Trophoblast cell (in vitro differentiated cells and primary cell): Measurements from ENCODE around the gene AGR3.

Source experiments
- DNase-seq, 2 donors: peaks; one replicate each; pipeline ENCODE4 v3.0.0-alpha.2; 2016
- H2AFZ ChIP-seq: 2 replicates; pipeline ENCODE4 v1.6.1; 2013; ENCODE audit warnings: low read length, moderate library complexity, mild to moderate bottlenecking; ENCODE audit not compliant: insufficient read depth, poor library complexity
- H2AK5ac ChIP-seq: 2 replicates; pipeline ENCODE4 v1.6.1; 2013; ENCODE audit warnings: mild to moderate bottlenecking, low read length
- H2BK120ac ChIP-seq: 2 replicates; pipeline ENCODE4 v1.6.1; 2013; ENCODE audit warnings: low read length, mild to moderate bottlenecking, moderate library complexity; ENCODE audit not compliant: insufficient read depth, poor library complexity
- H2BK12ac ChIP-seq: 2 replicates; pipeline ENCODE4 v1.6.1; 2013; ENCODE audit warnings: mild to moderate bottlenecking, low read length, moderate library complexity
- H2BK5ac ChIP-seq: 2 replicates; pipeline ENCODE4 v1.6.1; 2013; ENCODE audit warnings: low read length, low read depth, moderate library complexity, mild to moderate bottlenecking; ENCODE audit not compliant: poor library complexity
- H3K14ac ChIP-seq: 2 replicates; pipeline ENCODE4 v1.6.1; 2013; ENCODE audit warnings: mild to moderate bottlenecking, low read length
- H3K18ac ChIP-seq: 2 replicates; pipeline ENCODE4 v1.6.1; 2013; ENCODE audit warnings: mild to moderate bottlenecking, low read length
- H3K23ac ChIP-seq: 2 replicates; pipeline ENCODE4 v1.6.1; 2013; ENCODE audit warnings: low read length
- H3K27ac ChIP-seq: 2 replicates; pipeline ENCODE4 v1.5.1; 2013; ENCODE audit warnings: low read depth, mild to moderate bottlenecking, inconsistent platforms, low read length, moderate library complexity
- H3K27me3 ChIP-seq: 2 replicates; pipeline ENCODE4 v1.6.1; 2013; ENCODE audit warnings: inconsistent platforms, mild to moderate bottlenecking, low read length, moderate library complexity; ENCODE audit not compliant: insufficient read depth
- H3K36me3 ChIP-seq, 2 experiments: 1 replicate in 1 of 2; 2 replicates in 1 of 2; pipeline ENCODE4 v1.6.1; 2013; ENCODE audit warnings: low read length in 2 of 2, mild to moderate bottlenecking in 2 of 2, moderate library complexity in 1 of 2; ENCODE audit not compliant: insufficient read depth in 2 of 2, control insufficient read depth in 1 of 2
- H3K4ac ChIP-seq: 2 replicates; pipeline ENCODE4 v1.6.1; 2013; ENCODE audit warnings: low read depth, mild to moderate bottlenecking, low read length, moderate library complexity
- H3K4me1 ChIP-seq, 2 experiments: 1 replicate in 1 of 2; 2 replicates in 1 of 2; pipeline ENCODE4 v1.6.1; 2013; ENCODE audit warnings: low read length in 2 of 2, mild to moderate bottlenecking in 2 of 2, moderate library complexity in 1 of 2; ENCODE audit not compliant: insufficient read depth in 2 of 2, control insufficient read depth in 1 of 2
- H3K4me2 ChIP-seq: 2 replicates; pipeline ENCODE4 v1.6.1; 2013; ENCODE audit warnings: inconsistent platforms, mild to moderate bottlenecking, low read length, moderate library complexity
- H3K4me3 ChIP-seq: 2 replicates; pipeline ENCODE4 v1.5.1; 2013; ENCODE audit warnings: mild to moderate bottlenecking, low read depth, low read length, inconsistent platforms
- H3K79me1 ChIP-seq: one replicate; pipeline ENCODE4 v1.6.1; 2013; ENCODE audit warnings: low read length
- H3K79me2 ChIP-seq: 2 replicates; pipeline ENCODE4 v1.6.1; 2013; ENCODE audit warnings: low read length, mild to moderate bottlenecking; ENCODE audit not compliant: control insufficient read depth, insufficient read depth, poor library complexity
- H3K9ac ChIP-seq: 2 replicates; pipeline ENCODE4 v1.6.1; 2013; ENCODE audit warnings: mild to moderate bottlenecking, low read length
- H3K9me3 ChIP-seq: 2 replicates; pipeline ENCODE4 v1.6.1; 2013; ENCODE audit warnings: low read depth, mild to moderate bottlenecking, control low read depth, inconsistent platforms, low read length; ENCODE audit not compliant: insufficient read depth
- H4K12ac ChIP-seq: 2 replicates; pipeline ENCODE4 v1.6.1; 2013; ENCODE audit warnings: low read depth, mild to moderate bottlenecking, low read length, moderate library complexity
- H4K8ac ChIP-seq: 2 replicates; pipeline ENCODE4 v1.6.1; 2013; ENCODE audit warnings: low read depth, mild to moderate bottlenecking, low read length, moderate library complexity
- H4K91ac ChIP-seq: one replicate; pipeline ENCODE4 v1.6.1; 2013; ENCODE audit warnings: low read depth, mild to moderate bottlenecking, low read length, moderate library complexity
- WGBS: extraction: QIAGEN DNeasy Blood & Tissue Kit; methylation state at CpG from one replicate; pipeline ENCODE4 v1.1.7; 2013; ENCODE audit warnings: missing lambda C conversion rate; ENCODE audit not compliant: insufficient read length, insufficient coverage; ENCODE audit errors: extremely low coverage; 5-methylcytosine and 5-hydroxymethylcytosine counted together

The AGR3 gene

DNA sequence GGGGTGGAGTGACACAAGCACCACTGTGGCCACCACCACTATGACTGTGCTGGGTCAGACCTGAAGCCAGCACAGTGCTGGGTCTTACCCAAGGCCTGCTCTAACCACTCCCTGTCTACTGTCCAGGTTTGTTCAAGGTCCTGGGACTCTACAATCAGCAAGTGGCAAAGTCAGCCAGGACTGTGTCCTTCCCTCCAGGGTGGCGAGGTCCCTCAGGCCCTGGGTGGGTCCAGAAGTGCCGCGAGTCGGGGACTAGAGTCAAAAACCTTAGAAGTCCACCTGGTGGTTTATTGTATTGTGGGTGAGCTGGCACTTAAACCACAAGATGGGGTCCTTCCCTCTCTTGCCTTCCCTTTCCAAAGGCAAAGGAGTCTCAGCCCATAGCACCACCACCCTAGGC is 30.8 kb upstream of the AGR3 start:
- H3K18ac ChIP-seq, result peak overlapping the region; percentile 33
- H2BK120ac ChIP-seq, result peak overlapping the region; percentile 3
- peaks cover 7% of the 10 kb centered on the region for H3K79me1 ChIP-seq
- no peak overlapping the region for H3K4ac ChIP-seq
- H4K91ac ChIP-seq, result peak overlapping the region; percentile 60
- DNase-seq, result no peak
- H3K9ac ChIP-seq, result no peak overlapping the region
- no CpG with 5 or more reads among the region's 4 CpGs for WGBS
- no peaks in the 10 kb centered on the region for H3K9me3 ChIP-seq
- no peak overlapping the region for H3K14ac ChIP-seq
- H3K27me3 ChIP-seq, result no peaks in the 10 kb centered on the region
- no peak overlapping the region for H3K4me3 ChIP-seq
- no peaks in the 10 kb centered on the region for H3K36me3 ChIP-seq
- H3K4me2 ChIP-seq, result no peak overlapping the region
- peaks cover 18 to 20% of the 10 kb centered on the region in 2 experiments for H3K4me1 ChIP-seq
- no peak overlapping the region for H3K23ac ChIP-seq
- no peak overlapping the region for H2AFZ ChIP-seq
- H2BK5ac ChIP-seq, result peak overlapping the region; percentile 3
- H4K12ac ChIP-seq, result no peak overlapping the region
- no peak overlapping the region for H4K8ac ChIP-seq
- H3K27ac ChIP-seq, result no peak overlapping the region
- H2BK12ac ChIP-seq, result peak overlapping the region; percentile 87
- H3K79me2 ChIP-seq, result no peaks in the 10 kb centered on the region
- H2AK5ac ChIP-seq, result peak overlapping the region; percentile 39

DNA sequence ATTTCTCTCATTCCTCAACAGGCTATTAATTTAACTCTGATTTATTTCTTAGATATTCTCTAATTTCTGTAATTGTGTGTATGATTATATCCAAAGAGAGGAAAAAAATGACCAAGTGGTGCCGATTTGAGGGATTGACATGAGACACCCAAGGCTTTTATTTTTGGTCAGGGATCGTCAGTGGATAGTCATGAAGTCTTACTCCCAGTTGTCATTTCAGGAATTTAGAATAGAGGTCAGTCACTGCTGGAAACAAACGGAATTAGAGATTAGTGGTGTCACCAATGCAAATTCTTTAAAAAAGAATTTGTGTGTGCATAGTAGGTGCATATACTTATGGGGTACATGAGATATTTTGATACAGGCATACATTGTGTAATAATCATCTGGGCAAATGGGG is 26.8 kb upstream of the AGR3 start:
- H2BK12ac ChIP-seq, result no peak overlapping the region
- no peak overlapping the region for H3K18ac ChIP-seq
- no peak overlapping the region for H3K4me2 ChIP-seq
- H3K27me3 ChIP-seq, result no peaks in the 10 kb centered on the region
- H3K27ac ChIP-seq, result no peak overlapping the region
- no peak overlapping the region for H2AK5ac ChIP-seq
- no peak overlapping the region for H2BK5ac ChIP-seq
- peaks cover 6 to 7% of the 10 kb centered on the region in 2 experiments for H3K4me1 ChIP-seq
- H2AFZ ChIP-seq, result no peak overlapping the region
- no peak overlapping the region for H3K4ac ChIP-seq
- H4K8ac ChIP-seq, result no peak overlapping the region
- no peak overlapping the region for H3K14ac ChIP-seq
- no peak overlapping the region for H4K91ac ChIP-seq
- H3K4me3 ChIP-seq, result no peak overlapping the region
- H3K9me3 ChIP-seq, result no peaks in the 10 kb centered on the region
- H3K36me3 ChIP-seq, result no peaks in the 10 kb centered on the region
- H3K79me2 ChIP-seq, result no peaks in the 10 kb centered on the region
- peak in 1 of 2 donors; percentile 63 for DNase-seq
- no CpG with 5 or more reads among the region's 3 CpGs for WGBS
- H2BK120ac ChIP-seq, result no peak overlapping the region
- peaks cover 5% of the 10 kb centered on the region for H3K79me1 ChIP-seq
- H3K9ac ChIP-seq, result no peak overlapping the region
- no peak overlapping the region for H3K23ac ChIP-seq
- no peak overlapping the region for H4K12ac ChIP-seq

GRCh38 chr7:16905300-16906044 is 23.7 kb upstream of the AGR3 start:
- H3K4me2 ChIP-seq, result no peak overlapping the region
- peak overlapping the region; percentile 47 for H3K27ac ChIP-seq
- no peak overlapping the region for H3K4ac ChIP-seq
- H4K91ac ChIP-seq, result no peak overlapping the region
- no peak overlapping the region for H4K12ac ChIP-seq
- H3K9me3 ChIP-seq, result no peaks in the 10 kb centered on the region
- no peaks in the 10 kb centered on the region for H3K79me2 ChIP-seq
- no peak overlapping the region for H4K8ac ChIP-seq
- no peak overlapping the region for H2BK12ac ChIP-seq
- DNase-seq, result peak in 1 of 2 donors; percentile 39
- peaks cover 0 to 2% of the 10 kb centered on the region in 2 experiments for H3K4me1 ChIP-seq
- no peak overlapping the region for H3K14ac ChIP-seq
- H3K27me3 ChIP-seq, result no peaks in the 10 kb centered on the region
- no peak overlapping the region for H2BK5ac ChIP-seq
- no peaks in the 10 kb centered on the region for H3K79me1 ChIP-seq
- no peaks in the 10 kb centered on the region for H3K36me3 ChIP-seq
- WGBS, result no CpG with 5 or more reads among the region's 5 CpGs
- no peak overlapping the region for H3K4me3 ChIP-seq
- H2BK120ac ChIP-seq, result no peak overlapping the region
- H2AFZ ChIP-seq, result no peak overlapping the region
- no peak overlapping the region for H3K23ac ChIP-seq
- no peak overlapping the region for H2AK5ac ChIP-seq
- no peak overlapping the region for H3K18ac ChIP-seq
- no peak overlapping the region for H3K9ac ChIP-seq

- H3K4me1 ChIP-seq, result peaks cover 3 to 5% of the 10 kb centered on the region in 2 experiments
- H4K8ac ChIP-seq, result no peak overlapping the region
- WGBS, result no CpG with 5 or more reads among the region's 2 CpGs
- no peaks in the 10 kb centered on the region for H3K79me1 ChIP-seq
- no peak overlapping the region for H2BK120ac ChIP-seq
- H3K27me3 ChIP-seq, result no peaks in the 10 kb centered on the region
- no peak overlapping the region for H4K12ac ChIP-seq
- H3K4me3 ChIP-seq, result no peak overlapping the region
- H4K91ac ChIP-seq, result no peak overlapping the region
- no peak for DNase-seq
- no peaks in the 10 kb centered on the region for H3K79me2 ChIP-seq
- no peak overlapping the region for H3K9ac ChIP-seq
- H2BK5ac ChIP-seq, result no peak overlapping the region
- no peak overlapping the region for H3K23ac ChIP-seq
- H2AFZ ChIP-seq, result no peak overlapping the region
- no peak overlapping the region for H3K4me2 ChIP-seq
- no peak overlapping the region for H2BK12ac ChIP-seq
- no peak overlapping the region for H3K18ac ChIP-seq
- no peaks in the 10 kb centered on the region for H3K9me3 ChIP-seq
- H3K36me3 ChIP-seq, result no peaks in the 10 kb centered on the region
- H3K4ac ChIP-seq, result no peak overlapping the region
- no peak overlapping the region for H2AK5ac ChIP-seq
- no peak overlapping the region for H3K27ac ChIP-seq
- H3K14ac ChIP-seq, result no peak overlapping the region
Measured at GRCh38 chr7:16904076-16904475, 22.3 kb upstream of the AGR3 start.
